H1 (cell line): Measurements from ENCODE around the gene NCSTN. TPM values are rescaled to one million over a fixed set of nuclear protein-coding genes. Genes with fewer than 3 reads are reported as not detected.

Source experiments
- CTCF ChIA-PET: fragments of 300-600 bp; sonication (Branson Sonifier 250); formaldehyde crosslinking; loops from one replicate; lab custom pipeline; 2021; ENCODE audit not compliant: partially characterized antibody; lab: Charles Lee
- POLR2A ChIA-PET: fragments of 300-600 bp; sonication (Branson Sonifier 250); formaldehyde crosslinking; loops from one replicate; lab custom pipeline; 2021; ENCODE audit warnings: inconsistent platforms; ENCODE audit not compliant: partially characterized antibody; lab: Charles Lee
- DNase-seq, 2 experiments: peaks; one replicate each; pipeline versions ENCODE4 v3.0.0 to v3.0.0-alpha.2; 2010 to 2022; ENCODE audit warnings: low spot score in 2 of 2, low read depth in 1 of 2, mixed read lengths in 1 of 2
- FAIRE-seq: peaks from 2 replicates; lab custom pipeline; 2011; peaks lifted over from hg19 to GRCh38; lab: Jason Lieb, UNC
- H2AFZ ChIP-seq: 2 replicates; pipeline ENCODE4 v1.8.1; 2012; ENCODE audit warnings: low read length, inconsistent platforms
- H2AK5ac ChIP-seq: 2 replicates; pipeline ENCODE4 v1.6.1; 2013; ENCODE audit warnings: low read depth, low read length
- H2BK120ac ChIP-seq: replicated peaks from 2 replicates; pipeline ENCODE3; 2013; ENCODE audit warnings: low read depth, low read length, inconsistent platforms
- H2BK12ac ChIP-seq: 2 replicates; pipeline ENCODE4 v1.6.1; 2013; ENCODE audit warnings: low read depth, low read length
- H2BK15ac ChIP-seq: 2 replicates; pipeline ENCODE4 v1.6.1; 2013; ENCODE audit warnings: low read length
- H2BK20ac ChIP-seq: 2 replicates; pipeline ENCODE4 v1.6.1; 2013; ENCODE audit warnings: low read length
- H2BK5ac ChIP-seq: 2 replicates; pipeline ENCODE4 v1.6.1; 2013; ENCODE audit warnings: low read depth, low read length
- H3K14ac ChIP-seq: 2 replicates; pipeline ENCODE4 v1.6.1; 2013; ENCODE audit warnings: inconsistent platforms; ENCODE audit not compliant: insufficient read length
- H3K18ac ChIP-seq: 2 replicates; pipeline ENCODE4 v1.6.1; 2013; ENCODE audit warnings: low read length; ENCODE audit errors: extremely low read depth
- H3K23ac ChIP-seq: 2 replicates; pipeline ENCODE4 v1.6.1; 2013; ENCODE audit warnings: inconsistent platforms; ENCODE audit not compliant: insufficient read length
- H3K23me2 ChIP-seq: 2 replicates; pipeline ENCODE4 v1.6.1; 2013; ENCODE audit warnings: low read depth, low read length
- H3K27ac ChIP-seq: 2 replicates; pipeline ENCODE4 v1.6.1; 2011; ENCODE audit warnings: low read depth, low read length, inconsistent platforms
- H3K27me3 ChIP-seq, 4 experiments: replicated peaks in 1 of 4; 1 replicate in 1 of 4; 2 replicates in 3 of 4; pipeline versions ENCODE4 v1.6.1 to v1.8.1; 2011 to 2013; ENCODE audit warnings: low read length in 3 of 4, mild to moderate bottlenecking in 3 of 4, inconsistent platforms in 2 of 4, mixed read lengths in 2 of 4, moderate library complexity in 1 of 4; ENCODE audit not compliant: control insufficient read depth in 3 of 4, insufficient read depth in 3 of 4; ENCODE audit errors: extremely low read depth in 1 of 4
- H3K36me3 ChIP-seq, 4 experiments: 2 replicates each; pipeline versions ENCODE4 v1.6.1 to v1.8.1; 2011 to 2013; ENCODE audit warnings: mild to moderate bottlenecking in 4 of 4, low read length in 3 of 4, moderate library complexity in 2 of 4, control low read depth in 1 of 4, inconsistent platforms in 1 of 4; ENCODE audit not compliant: insufficient read depth in 4 of 4, control insufficient read depth in 2 of 4
- H3K4ac ChIP-seq: replicated peaks from 2 replicates; pipeline ENCODE3; 2013; ENCODE audit warnings: low read length, low read depth, mixed read lengths, inconsistent platforms; ENCODE audit not compliant: insufficient read length
- H3K4me1 ChIP-seq, 4 experiments: replicated peaks in 1 of 4; 1 replicate in 1 of 4; 2 replicates in 3 of 4; pipeline versions ENCODE4 v1.6.1 to v1.8.1; 2011 to 2013; ENCODE audit warnings: low read length in 3 of 4, inconsistent platforms in 2 of 4, mixed read lengths in 1 of 4; ENCODE audit not compliant: insufficient read depth in 4 of 4, control insufficient read depth in 3 of 4
- H3K4me2 ChIP-seq, 2 experiments: 2 replicates each; pipeline versions ENCODE4 v1.6.1 to v1.8.1; 2011 to 2013; ENCODE audit warnings: low read depth in 2 of 2, low read length in 2 of 2, control low read depth in 1 of 2, inconsistent platforms in 1 of 2, mild to moderate bottlenecking in 1 of 2; ENCODE audit not compliant: insufficient read depth in 1 of 2
- H3K4me3 ChIP-seq, 4 experiments: fragments of 200-600, 300-600 bp in 1 of 4; sonication (generic), shearing (Covaris generic), sonication (Bioruptor Twin) in 1 of 4; 2 replicates each; pipeline versions ENCODE4 v1.5.1 to v1.8.1; 2011 to 2016; ENCODE audit warnings: low read length in 4 of 4, low read depth in 3 of 4, control low read depth in 2 of 4, inconsistent platforms in 2 of 4, mild to moderate bottlenecking in 2 of 4, mixed read lengths in 1 of 4, moderate library complexity in 1 of 4; ENCODE audit not compliant: insufficient read depth in 2 of 4; ENCODE audit errors: extremely low read depth in 1 of 4
- H3K56ac ChIP-seq: replicated peaks from 2 replicates; pipeline ENCODE3; 2013; ENCODE audit warnings: low read depth, mild to moderate bottlenecking, mixed read lengths, low read length, inconsistent platforms; ENCODE audit not compliant: insufficient read length
- H3K79me1 ChIP-seq: 2 replicates; pipeline ENCODE4 v1.6.1; 2013; ENCODE audit warnings: low read depth, low read length, control low read depth
- H3K79me2 ChIP-seq, 2 experiments: 2 replicates each; pipeline versions ENCODE4 v1.6.1 to v1.8.1; 2012 to 2013; ENCODE audit warnings: low read length in 2 of 2, mild to moderate bottlenecking in 2 of 2, inconsistent platforms in 1 of 2; ENCODE audit not compliant: insufficient read depth in 2 of 2, control insufficient read depth in 1 of 2
- H3K9ac ChIP-seq, 4 experiments: replicated peaks in 1 of 4; 1 replicate in 1 of 4; 2 replicates in 3 of 4; pipeline versions ENCODE4 v1.6.1 to v1.8.1; 2011 to 2013; ENCODE audit warnings: low read depth in 3 of 4, low read length in 3 of 4, control low read depth in 2 of 4, mild to moderate bottlenecking in 2 of 4, moderate library complexity in 2 of 4, inconsistent platforms in 1 of 4; ENCODE audit errors: extremely low read depth in 1 of 4
- H3K9me3 ChIP-seq, 2 experiments: 2 replicates each; pipeline versions ENCODE4 v1.6.1 to v1.8.1; 2012 to 2013; ENCODE audit warnings: mild to moderate bottlenecking in 2 of 2, moderate library complexity in 2 of 2, control low read depth in 1 of 2, inconsistent platforms in 1 of 2, low read depth in 1 of 2, low read length in 1 of 2, mixed read lengths in 1 of 2; ENCODE audit not compliant: insufficient read depth in 2 of 2
- H4K20me1 ChIP-seq, 2 experiments: replicated peaks in 1 of 2; 2 replicates each; pipeline versions ENCODE3 to v1.8.1; 2011 to 2013; ENCODE audit warnings: inconsistent platforms in 2 of 2, low read length in 2 of 2, mild to moderate bottlenecking in 1 of 2; ENCODE audit not compliant: insufficient read depth in 2 of 2, control insufficient read depth in 1 of 2
- H4K5ac ChIP-seq: 2 replicates; pipeline ENCODE4 v1.6.1; 2013; ENCODE audit warnings: low read length, low read depth, mixed read lengths, inconsistent platforms; ENCODE audit not compliant: insufficient read length
- H4K8ac ChIP-seq: 2 replicates; pipeline ENCODE4 v1.8.0; 2013; ENCODE audit warnings: mild to moderate bottlenecking, moderate library complexity, low read length, inconsistent platforms; ENCODE audit not compliant: insufficient read depth; ENCODE audit errors: extremely low read depth
- H4K91ac ChIP-seq: replicated peaks from 2 replicates; pipeline ENCODE3; 2013; ENCODE audit warnings: low read length, mixed read lengths, inconsistent platforms; ENCODE audit not compliant: insufficient read length
- BACH1 ChIP-seq: IDR thresholded peaks from 2 replicates; pipeline ENCODE4 v1.6.1; 2012; ENCODE audit warnings: low read length, improper control_type of control experiment
- BCL11A ChIP-seq, 2 experiments: IDR thresholded peaks; one replicate each; pipeline ENCODE4 v1.6.1; 2011; ENCODE audit warnings: low read depth in 2 of 2, low read length in 2 of 2, mild to moderate bottlenecking in 2 of 2
- CHD2 ChIP-seq: IDR thresholded peaks from 2 replicates; pipeline ENCODE4 v1.6.1; 2012; ENCODE audit warnings: low read length, improper control_type of control experiment
- MAFK ChIP-seq: IDR thresholded peaks from 2 replicates; pipeline ENCODE4 v1.6.1; 2012; ENCODE audit warnings: low read depth, mild to moderate bottlenecking, improper control_type of control experiment, low read length
- RFX5 ChIP-seq: IDR thresholded peaks from 2 replicates; pipeline ENCODE4 v1.6.1; 2011; ENCODE audit warnings: low read depth, low read length, improper control_type of control experiment, borderline replicate concordance
- SIX5 ChIP-seq: IDR thresholded peaks from 2 replicates; pipeline ENCODE4 v1.6.1; 2011; ENCODE audit warnings: mild to moderate bottlenecking, low read depth, low read length
- TAF1 ChIP-seq: IDR thresholded peaks from 2 replicates; pipeline ENCODE4 v1.6.1; 2011; ENCODE audit warnings: mild to moderate bottlenecking, low read depth, low read length
- TCF12 ChIP-seq: IDR thresholded peaks from 2 replicates; pipeline ENCODE4 v1.6.1; 2011; ENCODE audit warnings: low read depth, mild to moderate bottlenecking, low read length
- WGBS, 2 experiments: shearing (Covaris generic) in 1 of 2; methylation state at CpG; one replicate each; pipeline versions ENCODE4 v1.1.6 to v1.1.7; 2013 to 2015; ENCODE audit warnings: low lambda C conversion rate in 2 of 2, mixed read lengths in 2 of 2, inconsistent platforms in 1 of 2, low coverage in 1 of 2, missing lambda C conversion rate in 1 of 2; ENCODE audit not compliant: insufficient replicate concordance in 2 of 2, insufficient coverage in 1 of 2, insufficient read length in 1 of 2; ENCODE audit errors: extremely low coverage in 1 of 2, missing lambda C conversion rate in 1 of 2; 5-methylcytosine and 5-hydroxymethylcytosine counted together
- polyA plus RNA-seq, 7 experiments: library from polyadenylated mRNA; depleted of rRNA in 3 of 7; stranded (reverse) in 5 of 7; unstranded in 2 of 7; fragments of >200 nt in 5 of 7; fragments of 200-250 nt in 2 of 7; gene quantifications; 1 replicate in 5 of 7; 2 replicates in 1 of 7; 4 replicates in 1 of 7; pipeline versions ENCODE4 v1.2.1 to v1.2.3, GENCODE V29; 2011 to 2013; ENCODE audit warnings: missing spikeins in 2 of 7, mixed read lengths in 2 of 7
- total RNA-seq: library from RNA; stranded (reverse); fragmentation: NEBNext Ultra II Directional; extraction: Animal tissue kit (Norgen Biotek cat#: 25700); gene quantifications from 2 replicates; pipeline ENCODE4 v1.2.1, GENCODE V29; 2021
- TF ChIP-seq, protein P1 (sequence below): IDR thresholded peaks from 2 replicates; pipeline ENCODE4 v1.6.1; 2011; ENCODE audit warnings: low read depth, mild to moderate bottlenecking, low read length; ENCODE audit not compliant: insufficient read depth

The NCSTN gene
- total and polyA plus RNA-seq, 2 of the 8 experiments (the other 6 are each of a cell fraction or from before 2014, with no cell fraction given) = 64.7 to 125 TPM

DNA sequence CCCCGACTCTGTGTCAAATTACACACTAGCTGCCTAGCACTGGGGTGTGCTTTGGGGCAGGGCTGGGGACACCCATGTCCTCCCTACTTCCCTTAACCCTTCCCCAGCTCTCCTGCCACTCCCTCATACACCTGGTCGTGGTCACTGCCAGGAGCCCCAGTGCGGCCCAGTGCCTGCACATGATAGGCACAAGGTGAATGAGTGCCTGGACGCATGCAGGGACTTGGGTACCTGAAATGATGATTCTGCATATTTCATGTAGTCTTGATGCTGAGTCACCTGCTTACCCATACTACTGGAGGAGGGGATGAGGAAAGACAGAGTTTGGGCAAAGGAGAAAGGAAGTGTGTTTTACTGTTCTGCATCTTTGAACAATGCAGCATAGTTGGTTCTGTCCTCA lies 55.6 kb downstream of the NCSTN start:
- WGBS, 2 experiments = 87% methylated on average over 4 of the region's 4 CpGs; no CpG with 5 or more reads in 1 of the 2 experiments
- 0 out of 2 replicates have a peak overlapping the region, but pooled peaks have one; percentile 1 for H2AFZ ChIP-seq

More for the DNA sequence above, 55.6 kb downstream of the NCSTN start:
- peaks cover 10% of the 10 kb centered on the region for H3K23me2 ChIP-seq
- H3K79me1 ChIP-seq = peaks cover 10% of the 10 kb centered on the region
- peak overlapping the region; percentile 87; the same call in 1 of the 2 replicates for H2AK5ac ChIP-seq
- H3K36me3 ChIP-seq = no peaks in the 10 kb centered on the region
- H3K9me3 ChIP-seq = no peaks in the 10 kb centered on the region
- H2BK120ac ChIP-seq = peak overlapping the region; percentile 52
- H3K9ac ChIP-seq = no peak overlapping the region
- no peak overlapping the region for H3K4me3 ChIP-seq
- peak overlapping the region; percentile 22; the same call in 1 of the 2 replicates for H2BK15ac ChIP-seq
- CTCF ChIA-PET = interaction anchor here (1.1 to 3.3 kb wide), 6 partner anchors 11 to 45 kb away, joined by 3 to 23 read pairs (median 6); no protein-coding TSS in a partner anchor
- H4K5ac ChIP-seq = no peak overlapping the region
- H4K8ac ChIP-seq = 0 out of 2 replicates have a peak overlapping the region, but pooled peaks have one; percentile 17
- H3K56ac ChIP-seq = no peak overlapping the region
- peak overlapping the region; percentile 30; the same call in 1 of the 2 replicates for H2BK5ac ChIP-seq
- H3K4me2 ChIP-seq = peak overlapping the region in 1 of 2 experiments; percentile 98; a peak in 3 of 4 replicates
- H3K79me2 ChIP-seq = peaks cover 21 to 29% of the 10 kb centered on the region in 2 experiments
- no peak overlapping the region for H3K27ac ChIP-seq
- H3K18ac ChIP-seq = peak overlapping the region; percentile 56; the same call in 1 of the 2 replicates
- POLR2A ChIA-PET = interaction anchor here (0.7 to 1.0 kb wide), 2 partner anchors 15 to 114 kb away, joined by 3 read pairs; partner anchors contain the start of gene PEX19
- FAIRE-seq (no peak), DNase-seq (no peak)
- peaks cover 10 to 35% (median 21%) of the 10 kb centered on the region in 4 experiments for H3K4me1 ChIP-seq
- H4K91ac ChIP-seq = peak overlapping the region; percentile 56
- H3K14ac ChIP-seq = no peak overlapping the region
- peak; percentile 39; the same call in 1 of the 2 replicates for TF ChIP-seq MAFK
- TF ChIP-seq RFX5 = no peak
- TF ChIP-seq BACH1 = peak; percentile 76
- no peak for TF ChIP-seq BCL11A (IDR thresholded peaks at IDR 0.05; ENCODE audit: low read depth in 2 of 2, low read length in 2 of 2)
- no peak for TF ChIP-seq TAF1
- TF ChIP-seq SIX5 = no peak
- TF ChIP-seq TCF12 = no peak
- no peak for TF ChIP-seq CHD2
- TF ChIP-seq, protein P1, sequence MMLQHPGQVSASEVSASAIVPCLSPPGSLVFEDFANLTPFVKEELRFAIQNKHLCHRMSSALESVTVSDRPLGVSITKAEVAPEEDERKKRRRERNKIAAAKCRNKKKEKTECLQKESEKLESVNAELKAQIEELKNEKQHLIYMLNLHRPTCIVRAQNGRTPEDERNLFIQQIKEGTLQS = no peak
- TF ChIP-seq, all 59 proteins: peak for 2
- Histone ChIP-seq H4K20me1 (peaks cover 0 to 7% of the 10 kb centered on the region in 2 experiments), H2BK12ac (peak overlapping the region; percentile 33; the same call in 1 of the 2 replicates), H3K27me3 (no peaks in the 10 kb centered on the region; a peak in 1 of 7 replicates), H2BK20ac (peak overlapping the region; percentile 37), H3K23ac (no peak overlapping the region), H3K4ac (no peak overlapping the region)
